PC-9 (cell line): Measurements from ENCODE around the gene LAMC1. TPM values are rescaled to one million over a fixed set of nuclear protein-coding genes. Genes with fewer than 3 reads are reported as not detected.

Experiments used
- BruUV-seq: library from RNA; stranded (reverse); fragments of 400-500 nt; replicated peaks from 2 replicates; lab custom pipeline; 2021; lab: Mats Ljungman, UMichigan
- CTCF ChIA-PET: fragments of 300-600 bp; sonication (Branson Sonifier 250); formaldehyde crosslinking; loops from one replicate; lab custom pipeline; 2022; ENCODE audit warnings: antibody characterized with exemption; lab: Charles Lee
- POLR2A ChIA-PET: fragments of 300-600 bp; sonication (Branson Sonifier 250); formaldehyde crosslinking; loops from one replicate; lab custom pipeline; 2022; ENCODE audit warnings: antibody characterized with exemption; ENCODE audit not compliant: unreplicated experiment; lab: Charles Lee
- DNase-seq, 2 experiments: peaks; one replicate each; pipeline versions ENCODE4 v3.0.0 to v3.0.0-alpha.2; 2015 to 2022; ENCODE audit warnings: mixed read lengths in 1 of 2
- H2AFZ ChIP-seq: fragments of 200-600 bp; sonication (generic); 2 replicates; pipeline ENCODE4 v1.8.1; 2017; ENCODE audit warnings: antibody characterized with exemption
- H3F3A ChIP-seq: fragments of 200-600 bp; sonication (generic); 2 replicates; pipeline ENCODE4 v1.8.1; 2017; ENCODE audit warnings: antibody characterized with exemption, mild to moderate bottlenecking, low read depth; ENCODE audit not compliant: insufficient read depth
- H3K27ac ChIP-seq: fragments of 200-600 bp; sonication (generic); 2 replicates; pipeline ENCODE4 v1.6.1; 2016; ENCODE audit warnings: mixed run types
- H3K27me3 ChIP-seq: fragments of 200-600 bp; sonication (generic); 2 replicates; pipeline ENCODE4 v1.6.1; 2016; ENCODE audit warnings: low read depth, mixed run types; ENCODE audit not compliant: insufficient read depth
- H3K36me3 ChIP-seq: fragments of 200-600 bp; sonication (generic); 2 replicates; pipeline ENCODE4 v1.6.1; 2016; ENCODE audit warnings: low read depth, mixed run types
- H3K4me1 ChIP-seq: fragments of 200-600 bp; sonication (generic); replicated peaks from 2 replicates; pipeline ENCODE4 v1.6.1; 2016; ENCODE audit warnings: mixed run types; ENCODE audit not compliant: insufficient read depth
- H3K4me2 ChIP-seq: fragments of 200-600 bp; sonication (generic); 2 replicates; pipeline ENCODE4 v1.6.1; 2017; ENCODE audit warnings: mixed run types
- H3K4me3 ChIP-seq: fragments of 200-600 bp; sonication (generic); 2 replicates; pipeline ENCODE4 v1.6.1; 2016; ENCODE audit warnings: mixed run types
- H3K79me2 ChIP-seq: fragments of 200-600 bp; sonication (generic); 2 replicates; pipeline ENCODE4 v1.6.1; 2017; ENCODE audit warnings: low read depth, mixed run types
- H3K9me2 ChIP-seq: fragments of 200-600 bp; sonication (generic); 2 replicates; pipeline ENCODE4 v1.8.1; 2017; ENCODE audit warnings: mild to moderate bottlenecking; ENCODE audit not compliant: insufficient read depth
- H3K9me3 ChIP-seq: fragments of 200-600 bp; sonication (generic); 2 replicates; pipeline ENCODE4 v1.8.1; 2016; ENCODE audit warnings: low read depth; ENCODE audit not compliant: insufficient read depth
- H4K20me1 ChIP-seq: fragments of 200-600 bp; sonication (generic); 2 replicates; pipeline ENCODE4 v1.8.1; 2017; ENCODE audit not compliant: insufficient read depth
- CTCF ChIP-seq: fragments of 200-600 bp; sonication (generic); conservative IDR thresholded peaks from 2 replicates; pipeline ENCODE4 v1.6.1; 2017; ENCODE audit warnings: mixed run types, antibody characterized with exemption, mild to moderate bottlenecking, moderate library complexity
- EZH2 ChIP-seq: fragments of 200-600 bp; sonication (generic); IDR thresholded peaks from 2 replicates; pipeline ENCODE4 v1.8.0; 2017; ENCODE audit warnings: antibody characterized with exemption, low read depth
- intact Hi-C: fragments of 100-400 bp; cut with micrococcal nuclease; formaldehyde crosslinking; loops from one replicate; pipeline ENCODE4 v1.10.0; 2022; ENCODE audit not compliant: unreplicated experiment
- total RNA-seq: library from RNA; stranded (reverse); gene quantifications from 2 replicates; pipeline ENCODE4 v1.2.3, GENCODE V29; 2021

LAMC1 gene
- total RNA-seq, 1 experiment from 2014 or later, result 95.5 TPM

GRCh38 chr1:183173828-183174227 lies 150.6 kb downstream of the LAMC1 start:
- intact Hi-C loops, result no loop called here
- no peaks in the 10 kb centered on the region for H3K9me2 ChIP-seq
- DNase-seq, result no peak
- H2AFZ ChIP-seq, result no peak overlapping the region
- TF ChIP-seq EZH2, result no peak
- no peak for TF ChIP-seq CTCF
- H3K4me3 ChIP-seq, result no peak overlapping the region
- ChIA-PET POLR2A (interaction anchor here (0.7 kb wide), 1 partner anchor 61 kb away, joined by 5 read pairs; no protein-coding TSS in a partner anchor), CTCF (no interaction called here)
- H3K79me2 ChIP-seq, result no peaks in the 10 kb centered on the region
- no peaks in the 10 kb centered on the region for H3K9me3 ChIP-seq
- H3K4me2 ChIP-seq, result no peak overlapping the region
- H3K4me1 ChIP-seq, result no peaks in the 10 kb centered on the region
- no peak overlapping the region for H3K27ac ChIP-seq
- H3K36me3 ChIP-seq, result no peaks in the 10 kb centered on the region
- no TSS peak for BruUV-seq
- H4K20me1 ChIP-seq, result no peaks in the 10 kb centered on the region
- H3K27me3 ChIP-seq, result no peaks in the 10 kb centered on the region
- H3F3A ChIP-seq, result no peaks in the 10 kb centered on the region

- Histone ChIP-seq H3K27ac (no peak overlapping the region), H3F3A (peaks cover 3% of the 10 kb centered on the region; the same call in 1 of the 2 replicates), H4K20me1 (no peaks in the 10 kb centered on the region), H3K4me3 (no peak overlapping the region), H3K4me2 (no peak overlapping the region), H3K9me2 (no peaks in the 10 kb centered on the region), H2AFZ (no peak overlapping the region), H3K9me3 (no peaks in the 10 kb centered on the region), H3K79me2 (no peaks in the 10 kb centered on the region), H3K27me3 (no peaks in the 10 kb centered on the region), H3K4me1 (peaks cover 7% of the 10 kb centered on the region), H3K36me3 (no peaks in the 10 kb centered on the region)
- BruUV-seq, result no TSS peak
- no peak for TF ChIP-seq CTCF
- no peak for TF ChIP-seq EZH2
- intact Hi-C loops, result no loop called here
- DNase-seq, result no peak
- POLR2A ChIA-PET, result no interaction called here
- CTCF ChIA-PET, result no interaction called here
These were observed 152.4 kb downstream of the LAMC1 start for GRCh38 chr1:183175631-183176030.

DNA sequence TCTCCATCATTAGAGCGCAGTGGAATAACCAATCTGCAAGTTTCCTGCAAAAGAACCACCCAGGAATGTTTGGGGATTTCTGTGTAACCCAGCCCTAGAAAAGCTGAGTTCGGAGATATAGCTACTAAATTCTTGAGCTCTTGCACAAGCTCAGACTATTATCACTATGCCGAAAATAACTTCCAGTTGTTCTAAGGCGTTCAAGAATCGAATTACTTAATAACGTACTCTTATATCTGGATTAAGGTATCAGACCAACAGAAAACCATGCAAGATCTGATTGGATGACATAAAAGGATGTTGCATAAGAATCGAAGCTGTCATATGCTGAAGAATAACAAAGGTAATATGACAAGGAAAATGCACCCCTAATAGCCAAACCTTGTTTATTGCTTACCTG lies 155.3 kb downstream of the LAMC1 start:
- intact Hi-C loops, result no loop called here
- no peak for DNase-seq
- H3K4me1 ChIP-seq, result peaks cover 14% of the 10 kb centered on the region
- no peak overlapping the region for H3K4me3 ChIP-seq
- no peaks in the 10 kb centered on the region for H3K79me2 ChIP-seq
- H3K36me3 ChIP-seq, result no peaks in the 10 kb centered on the region
- H3K27ac ChIP-seq, result no peak overlapping the region
- TF ChIP-seq EZH2 (no peak), CTCF (no peak)
- BruUV-seq, result no TSS peak
- H3K9me3 ChIP-seq, result no peaks in the 10 kb centered on the region
- H2AFZ ChIP-seq, result no peak overlapping the region
- POLR2A ChIA-PET, result no interaction called here
- H4K20me1 ChIP-seq, result no peaks in the 10 kb centered on the region
- peaks cover 12% of the 10 kb centered on the region; the same call in 1 of the 2 replicates for H3F3A ChIP-seq
- CTCF ChIA-PET, result interaction anchor here (0.5 to 0.6 kb wide), 2 partner anchors 23 to 64 kb away, joined by 3 to 4 read pairs; no protein-coding TSS in a partner anchor
- H3K27me3 ChIP-seq, result no peaks in the 10 kb centered on the region
- no peak overlapping the region for H3K4me2 ChIP-seq
- H3K9me2 ChIP-seq, result no peaks in the 10 kb centered on the region
